Right atrium auricular region (tissue), 2 donors: ENCODE data around the gene UXT. TPM values are rescaled to one million over a fixed set of nuclear protein-coding genes. Genes with fewer than 3 reads are reported as not detected.

ENCODE experiments used
- DNase-seq: peaks from one replicate; pipeline ENCODE4 v3.0.0-alpha.2; 2019; ENCODE audit warnings: low spot score
- H3K27ac ChIP-seq, 2 donors: fragments of 200-600 bp; sonication (generic); 1 replicate in 1 of 2; 2 replicates in 1 of 2; pipeline ENCODE4 v1.5.1; 2016 to 2019
- H3K27me3 ChIP-seq, 2 donors: fragments of 200-600 bp; sonication (generic); one replicate each; pipeline versions ENCODE4 v1.5.1 to v1.6.0; 2017 to 2019
- H3K36me3 ChIP-seq: fragments of 200-600 bp; sonication (generic); one replicate; pipeline ENCODE4 v1.5.1; 2016
- H3K4me1 ChIP-seq, 2 donors: fragments of 200-600 bp; sonication (generic); one replicate each; pipeline versions ENCODE4 v1.5.1 to v1.6.0; 2017 to 2019
- H3K4me3 ChIP-seq, 2 donors: fragments of 200-600 bp; sonication (generic); 1 replicate in 1 of 2; 2 replicates in 1 of 2; pipeline ENCODE4 v1.5.1; 2017 to 2019; ENCODE audit warnings: mild to moderate bottlenecking in 1 of 2, moderate library complexity in 1 of 2
- H3K9me3 ChIP-seq, 2 donors: fragments of 200-600 bp; sonication (generic); one replicate each; pipeline ENCODE4 v1.5.1; 2019
- CTCF ChIP-seq, 2 donors: fragments of 200-600 bp; sonication (generic); IDR thresholded peaks; one replicate each; pipeline ENCODE4 v1.5.1; 2019; ENCODE audit warnings: antibody characterized with exemption in 2 of 2
- total RNA-seq, 2 donors: library from RNA; depleted of rRNA; stranded (reverse); fragments of >200 nt; gene quantifications; one replicate each; pipeline ENCODE4 v1.1.0, GENCODE V29; 2016

UXT gene
- total RNA-seq, 2 donors from 2014 or later = 108 to 158 TPM

GRCh38 chrX:47612418-47612817 lies 46.6 kb downstream of the UXT start:
- Histone ChIP-seq H3K27me3 (no peaks in the 10 kb centered on the region), H3K4me1 (no peaks in the 10 kb centered on the region), H3K4me3 (no peak overlapping the region), H3K36me3 (no peaks in the 10 kb centered on the region), H3K27ac (no peak overlapping the region), H3K9me3 (no peaks in the 10 kb centered on the region)
- no peak for TF ChIP-seq CTCF (IDR thresholded peaks at IDR 0.05)
- DNase-seq = no peak

GRCh38 chrX:47611926-47612325 lies 47.1 kb downstream of the UXT start:
- H3K4me1 ChIP-seq = no peaks in the 10 kb centered on the region
- no peaks in the 10 kb centered on the region for H3K27me3 ChIP-seq
- H3K9me3 ChIP-seq = no peaks in the 10 kb centered on the region
- no peak for TF ChIP-seq CTCF (IDR thresholded peaks at IDR 0.05)
- H3K36me3 ChIP-seq = no peaks in the 10 kb centered on the region
- DNase-seq = no peak
- H3K27ac ChIP-seq = no peak overlapping the region
- H3K4me3 ChIP-seq = no peak overlapping the region

- H3K27ac ChIP-seq = no peak overlapping the region
- TF ChIP-seq CTCF (IDR thresholded peaks at IDR 0.05) = no peak
- no peak for DNase-seq
These were observed 47.5 kb downstream of the UXT start for GRCh38 chrX:47611489-47611888.

GRCh38 chrX:47610511-47610910 lies 48.5 kb downstream of the UXT start:
- Histone ChIP-seq H3K4me1 (no peaks in the 10 kb centered on the region), H3K27me3 (no peaks in the 10 kb centered on the region), H3K4me3 (no peak overlapping the region), H3K27ac (no peak overlapping the region), H3K9me3 (no peaks in the 10 kb centered on the region), H3K36me3 (no peaks in the 10 kb centered on the region)
- no peak for DNase-seq
- no peak for TF ChIP-seq CTCF (IDR thresholded peaks at IDR 0.05)

More at GRCh38 chrX:47611489-47611888, 47.5 kb downstream of the UXT start:
- Histone ChIP-seq H3K9me3 (no peaks in the 10 kb centered on the region), H3K27me3 (no peaks in the 10 kb centered on the region), H3K36me3 (no peaks in the 10 kb centered on the region), H3K4me3 (no peak overlapping the region), H3K4me1 (no peaks in the 10 kb centered on the region)

GRCh38 chrX:47608130-47608810 lies 50.7 kb downstream of the UXT start:
- no peaks in the 10 kb centered on the region for H3K9me3 ChIP-seq
- H3K27ac ChIP-seq = no peak overlapping the region
- H3K4me1 ChIP-seq = no peaks in the 10 kb centered on the region
- no peak for TF ChIP-seq CTCF (IDR thresholded peaks at IDR 0.05)
- H3K27me3 ChIP-seq = no peaks in the 10 kb centered on the region
- H3K36me3 ChIP-seq = no peaks in the 10 kb centered on the region
- no peak overlapping the region for H3K4me3 ChIP-seq
- no peak for DNase-seq

GRCh38 chrX:47607091-47607490 lies 51.9 kb downstream of the UXT start:
- Histone ChIP-seq H3K27ac (no peak overlapping the region), H3K36me3 (no peaks in the 10 kb centered on the region), H3K4me3 (no peak overlapping the region), H3K9me3 (no peaks in the 10 kb centered on the region), H3K4me1 (no peaks in the 10 kb centered on the region), H3K27me3 (no peaks in the 10 kb centered on the region)
- no peak for TF ChIP-seq CTCF (IDR thresholded peaks at IDR 0.05)
- DNase-seq = no peak
